HG02759 (cell line): ENCODE results near the gene CAMSAP2.
A peak's percentile ranks its signal among the peaks of the same experiment; 100 is the strongest.

Experiments used
- ATAC-seq: cut with Tn5 transposase; IDR thresholded peaks from one replicate; pipeline ENCODE4 v1.9.1; 2021; ENCODE audit warnings: mild to moderate bottlenecking, moderate library complexity; ENCODE audit not compliant: unreplicated experiment

CAMSAP2 gene

GRCh38 chr1:200738327-200738948 lies at the start of gene CAMSAP2:
Gene CAMSAP2 (plus strand): TSS chr1:200738893. CDS start chr1:200739828, 935 bp downstream.
- peak; percentile 50 for ATAC-seq

- no peak for ATAC-seq
These were observed 46.4 kb upstream of the CAMSAP2 start for GRCh38 chr1:200692316-200692715.

- ATAC-seq: no peak
These were observed 45.4 kb upstream of the CAMSAP2 start for GRCh38 chr1:200693327-200693726.

GRCh38 chr1:200694738-200695137 lies 44.0 kb upstream of the CAMSAP2 start:
- no peak for ATAC-seq

GRCh38 chr1:200699871-200700270 lies 38.8 kb upstream of the CAMSAP2 start:
- ATAC-seq: no peak

GRCh38 chr1:200704986-200705500 lies 33.6 kb upstream of the CAMSAP2 start:
- no peak for ATAC-seq

GRCh38 chr1:200706111-200706814 lies 32.4 kb upstream of the CAMSAP2 start:
- no peak for ATAC-seq

- ATAC-seq: no peak
These were observed 31.6 kb upstream of the CAMSAP2 start for GRCh38 chr1:200707116-200707515.

- no peak for ATAC-seq
These were observed 30.5 kb upstream of the CAMSAP2 start for GRCh38 chr1:200708161-200708560.

- no peak for ATAC-seq
These were observed 29.9 kb upstream of the CAMSAP2 start for GRCh38 chr1:200708769-200709168.

GRCh38 chr1:200710166-200710565 lies 28.5 kb upstream of the CAMSAP2 start:
- ATAC-seq: no peak

GRCh38 chr1:200714504-200715187 lies 24.0 kb upstream of the CAMSAP2 start:
- ATAC-seq: no peak

GRCh38 chr1:200720199-200720598 lies 18.5 kb upstream of the CAMSAP2 start:
- no peak for ATAC-seq

- no peak for ATAC-seq
These were observed 14.6 kb upstream of the CAMSAP2 start for GRCh38 chr1:200724064-200724463.

GRCh38 chr1:200727257-200727656 lies 11.4 kb upstream of the CAMSAP2 start:
- ATAC-seq: no peak

GRCh38 chr1:200729863-200730262 lies 8.8 kb upstream of the CAMSAP2 start:
- ATAC-seq: no peak

GRCh38 chr1:200731654-200732332 lies 6.9 kb upstream of the CAMSAP2 start:
- ATAC-seq: no peak

GRCh38 chr1:200732438-200732837 lies 6.3 kb upstream of the CAMSAP2 start:
- ATAC-seq: no peak

- no peak for ATAC-seq
These were observed 4.8 kb upstream of the CAMSAP2 start for GRCh38 chr1:200733907-200734306.

GRCh38 chr1:200737647-200738291 lies 924 bp upstream of the CAMSAP2 start:
- ATAC-seq: no peak
